K562 (cell line): ENCODE results near the gene BAZ2A. TPM values are rescaled to one million over a fixed set of nuclear protein-coding genes. Genes with fewer than 3 reads are reported as not detected.

Experiments used
- ATAC-seq: fragments of 200-7000 bp; cut with Tn5 transposase; 3 replicates; pipeline ENCODE4 v1.9.1; 2020; ENCODE audit warnings: moderate library complexity
- BruUV-seq: library from RNA; stranded (reverse); fragments of 400-500 nt; replicated peaks from 2 replicates; lab custom pipeline; 2021; lab: Mats Ljungman, UMichigan
- CTCF ChIA-PET: fragments of 300-600 bp; formaldehyde crosslinking; extraction: SDS; loops from one replicate; lab custom pipeline; 2021; ENCODE audit warnings: low intra/inter-chr PET ratio; lab: Yijun Ruan, JAX
- POLR2A ChIA-PET: fragments of 300-600, 350-650 bp; sonication (Branson Sonifier 250); formaldehyde crosslinking; extraction: SDS; loops from one replicate; lab custom pipeline; 2021; ENCODE audit warnings: antibody characterized with exemption, inconsistent platforms; lab: Yijun Ruan, JAX
- DNase-seq, 4 experiments: peaks; one replicate each; pipeline versions ENCODE4 v3.0.0 to v3.0.0-alpha.2; 2011 to 2018; ENCODE audit warnings: low spot score in 3 of 4, mixed read lengths in 3 of 4; ENCODE audit errors: extremely low read depth in 1 of 4
- FAIRE-seq: peaks from 2 replicates; lab custom pipeline; 2011; peaks lifted over from hg19 to GRCh38; lab: Jason Lieb, UNC
- H2AFZ ChIP-seq: 2 replicates; pipeline ENCODE4 v1.6.0; 2011; ENCODE audit warnings: low read depth, low read length, control low read depth, inconsistent platforms
- H3K27ac ChIP-seq: fragments of 200-600 bp; 3 replicates; pipeline ENCODE4 v1.8.0; 2011; ENCODE audit warnings: low read depth, mild to moderate bottlenecking, control low read depth, inconsistent platforms, low read length, moderate library complexity, mixed read lengths; ENCODE audit errors: extremely low read depth
- H3K27me3 ChIP-seq, 2 experiments: fragments of 300-600 bp in 1 of 2; 2 replicates in 1 of 2; 3 replicates in 1 of 2; pipeline versions ENCODE4 v1.6.0 to v1.8.0; 2011; ENCODE audit warnings: inconsistent platforms in 2 of 2, low read length in 2 of 2, mild to moderate bottlenecking in 1 of 2, mixed read lengths in 1 of 2, moderate library complexity in 1 of 2; ENCODE audit not compliant: control insufficient read depth in 2 of 2, insufficient read depth in 2 of 2
- H3K36me3 ChIP-seq: fragments of 300-600 bp; 3 replicates; pipeline ENCODE4 v1.8.0; 2011; ENCODE audit warnings: mild to moderate bottlenecking, low read length, inconsistent platforms; ENCODE audit not compliant: control insufficient read depth, insufficient read depth
- H3K4me1 ChIP-seq, 2 experiments: fragments of 200-600 bp in 1 of 2; replicated peaks in 1 of 2; 2 replicates in 1 of 2; 3 replicates in 1 of 2; pipeline versions ENCODE4 v1.5.1 to v1.8.0; 2011; ENCODE audit warnings: inconsistent platforms in 2 of 2, low read length in 2 of 2, mild to moderate bottlenecking in 1 of 2, mixed read lengths in 1 of 2, moderate library complexity in 1 of 2; ENCODE audit not compliant: control insufficient read depth in 2 of 2, insufficient read depth in 2 of 2
- H3K4me2 ChIP-seq: 2 replicates; pipeline ENCODE4 v1.6.1; 2011; ENCODE audit warnings: low read length, control low read depth, inconsistent platforms, mixed read lengths; ENCODE audit not compliant: insufficient read depth
- H3K4me3 ChIP-seq: fragments of 200-600 bp; sonication (generic), shearing (Covaris generic); 2 replicates; pipeline ENCODE4 v1.5.1; 2016; ENCODE audit warnings: control low read depth, inconsistent platforms
- H3K79me2 ChIP-seq: fragments of 200-600 bp; 3 replicates; pipeline ENCODE4 v1.8.0; 2011; ENCODE audit warnings: low read length, inconsistent platforms; ENCODE audit not compliant: control insufficient read depth, insufficient read depth
- H3K9ac ChIP-seq, 2 experiments: 2 replicates each; pipeline versions ENCODE4 v1.6.0 to v1.6.1; 2011; ENCODE audit warnings: low read depth in 2 of 2, low read length in 2 of 2, control low read depth in 1 of 2, inconsistent platforms in 1 of 2, mild to moderate bottlenecking in 1 of 2, mixed read lengths in 1 of 2; ENCODE audit not compliant: insufficient read depth in 1 of 2
- H3K9me1 ChIP-seq: one replicate; pipeline ENCODE4 v1.6.0; 2011; ENCODE audit warnings: inconsistent platforms, mild to moderate bottlenecking, low read length, moderate library complexity; ENCODE audit not compliant: control insufficient read depth, insufficient read depth
- H3K9me3 ChIP-seq: replicated peaks from 2 replicates; pipeline ENCODE4 v1.5.1; 2011; ENCODE audit warnings: low read depth, low read length, inconsistent platforms; ENCODE audit not compliant: control insufficient read depth, insufficient read depth
- H4K20me1 ChIP-seq: replicated peaks from 2 replicates; pipeline ENCODE4 v1.6.1; 2011; ENCODE audit warnings: low read length, inconsistent platforms, mixed read lengths; ENCODE audit not compliant: control insufficient read depth, insufficient read depth
- CHAMP1 ChIP-seq: fragments of 450-650 bp; IDR thresholded peaks from 2 replicates; pipeline ENCODE4 v1.6.1; 2016; ENCODE audit warnings: mild to moderate bottlenecking
- E2F5 ChIP-seq: sonication (generic); formaldehyde crosslinking; IDR thresholded peaks from 2 replicates; pipeline ENCODE4 v1.8.0; 2022; ENCODE audit warnings: mild to moderate bottlenecking, missing genetic modification reagents
- ETS2 ChIP-seq: IDR thresholded peaks from 2 replicates; pipeline ENCODE4 v1.6.1; 2016; ENCODE audit warnings: borderline replicate concordance, missing genetic modification characterization, mild to moderate bottlenecking, moderate library complexity, missing compliant biosample characterization; ENCODE audit not compliant: poor library complexity, severe bottlenecking
- MAFF ChIP-seq: IDR thresholded peaks from 2 replicates; pipeline ENCODE4 v1.6.1; 2012; ENCODE audit warnings: low read length, improper control_type of control experiment
- NELFE ChIP-seq: IDR thresholded peaks from 2 replicates; pipeline ENCODE4 v1.6.1; 2011; ENCODE audit warnings: mild to moderate bottlenecking; ENCODE audit not compliant: insufficient read depth, insufficient read length
- RCOR1 ChIP-seq, 2 experiments: IDR thresholded peaks; 2 replicates each; pipeline ENCODE4 v1.6.1; 2012; ENCODE audit warnings: low read depth in 2 of 2, low read length in 2 of 2, borderline replicate concordance in 1 of 2, improper control_type of control experiment in 1 of 2
- SAFB ChIP-seq: fragments of 200-400 bp; formaldehyde crosslinking; IDR thresholded peaks from 2 replicates; pipeline ENCODE4 v1.6.1; 2017; ENCODE audit warnings: low read depth, low read length, borderline replicate concordance
- SRF ChIP-seq, 2 experiments: fragments of 250-450, 450-650 bp in 1 of 2; sonication (Bioruptor Pico) in 1 of 2; sonication (generic) in 1 of 2; formaldehyde crosslinking; IDR thresholded peaks; 2 replicates each; pipeline versions ENCODE4 v1.5.0 to v1.5.1; 2020 to 2022; ENCODE audit warnings: mild to moderate bottlenecking in 1 of 2, missing genetic modification reagents in 1 of 2
- XRCC5 ChIP-seq: fragments of 200-400 bp; formaldehyde crosslinking; IDR thresholded peaks from 2 replicates; pipeline ENCODE4 v1.6.1; 2017; ENCODE audit warnings: low read depth, mild to moderate bottlenecking, low read length
- ZFPM2 ChIP-seq: fragments of 250-450 bp; sonication (Bioruptor Pico); IDR thresholded peaks from 2 replicates; pipeline ENCODE4 v1.5.1; 2022; ENCODE audit warnings: mild to moderate bottlenecking
- ZNF668 ChIP-seq: fragments of 250-450 bp; sonication (Bioruptor Pico); IDR thresholded peaks from 2 replicates; pipeline ENCODE4 v1.8.0; 2022; ENCODE audit warnings: mild to moderate bottlenecking, inconsistent platforms
- ZZZ3 ChIP-seq: fragments of 450-650 bp; IDR thresholded peaks from 2 replicates; pipeline ENCODE4 v1.6.1; 2016; ENCODE audit warnings: antibody characterized with exemption, mild to moderate bottlenecking, moderate library complexity
- WGBS: fragments of 100-300 bp; shearing (Covaris generic); methylation state at CpG from one replicate; pipeline ENCODE4 v1.1.6; 2016; ENCODE audit warnings: low coverage, mixed read lengths; ENCODE audit not compliant: insufficient coverage; ENCODE audit errors: missing lambda C conversion rate; 5-methylcytosine and 5-hydroxymethylcytosine counted together
- in situ Hi-C: fragments of 300-500 bp; cut with MboI; formaldehyde crosslinking; loops from 4 replicates; pipeline ENCODE4 v1.15.0; 2018; ENCODE audit warnings: inconsistent platforms, mixed read lengths
- intact Hi-C: fragments of 100-400 bp; cut with micrococcal nuclease; formaldehyde crosslinking; loops from 2 replicates; pipeline ENCODE4 v1.14.2; 2022
- polyA plus RNA-seq, 8 experiments: library from polyadenylated mRNA; depleted of rRNA in 4 of 8; stranded (reverse) in 5 of 8; unstranded in 3 of 8; fragments of >200 nt; fragmentation: Nextera tagmentation in 2 of 8; fragmentation: Illumina TruSeq in 1 of 8; extraction: Ambion mirVana in 2 of 8; extraction: Trizol in 1 of 8; gene quantifications; 2 replicates each; pipeline versions ENCODE4 v1.2.1 to v1.2.3, GENCODE V29; 2011 to 2014; ENCODE audit warnings: inconsistent platforms in 1 of 8, missing spikeins in 1 of 8
- total RNA-seq, 7 experiments: library from RNA; depleted of rRNA in 6 of 7; stranded (reverse); fragments of >200 nt in 6 of 7; fragmentation: Illumina TruSeq in 2 of 7; extraction: Trizol in 2 of 7; gene quantifications; 2 replicates each; pipeline versions ENCODE4 v1.2.1 to v1.2.3, GENCODE V29; 2011 to 2021; ENCODE audit warnings: low replicate concordance in 1 of 7

Gene BAZ2A
- total and polyA plus RNA-seq, 9 of the 15 experiments (the other 6 are each of a cell fraction or from before 2014, with no cell fraction given): 4.5 to 86.4 (median 26.2) TPM

- H3K4me2 ChIP-seq: no peak overlapping the region
- intact Hi-C loops (loop anchor here (1.0 kb wide), 2 partner anchors 76 to 396 kb away; no protein-coding TSS in a partner anchor), in situ Hi-C loops (no loop called here)
- H3K9me1 ChIP-seq: no peaks in the 10 kb centered on the region
- CTCF ChIA-PET: interaction anchor here (0.8 to 1.5 kb wide), 3 partner anchors 73 to 397 kb away, joined by 3 to 10 read pairs (median 3); no protein-coding TSS in a partner anchor
- DNase-seq: no peak
- H3K9me3 ChIP-seq: no peaks in the 10 kb centered on the region
- H2AFZ ChIP-seq: no peak overlapping the region
- POLR2A ChIA-PET: interaction anchor here (0.7 to 1.7 kb wide), 3 partner anchors 12 to 312 kb away, joined by 3 to 5 read pairs (median 3); no protein-coding TSS in a partner anchor
- H3K36me3 ChIP-seq: no peaks in the 10 kb centered on the region; the same call in 2 of the 3 replicates
- H3K4me3 ChIP-seq: no peak overlapping the region
- ATAC-seq: no peak
- TF ChIP-seq SAFB: no peak
- TF ChIP-seq ZZZ3: no peak
- TF ChIP-seq ZNF668: no peak
- TF ChIP-seq ETS2: no peak
- no peak for TF ChIP-seq NELFE
- TF ChIP-seq CHAMP1: no peak
- TF ChIP-seq SRF (CRISPR knock-in tag; IDR thresholded peaks at IDR 0.05): no peak
- TF ChIP-seq XRCC5: no peak
- no peak for TF ChIP-seq MAFF
- no peak for TF ChIP-seq ZFPM2
- no peak for TF ChIP-seq RCOR1 (IDR thresholded peaks at IDR 0.05; ENCODE audit: borderline replicate concordance in 1 of 2, low read depth in 2 of 2, low read length in 2 of 2)
- no peak for TF ChIP-seq E2F5
- H4K20me1 ChIP-seq: no peaks in the 10 kb centered on the region; the same call in 1 of the 2 replicates
- no TSS peak for BruUV-seq
- H3K4me1 ChIP-seq: peaks cover 0 to 2% of the 10 kb centered on the region in 2 experiments; a peak in 1 of 5 replicates
- H3K9ac ChIP-seq: no peak overlapping the region; a peak in 1 of 4 replicates
- H3K27me3 ChIP-seq: 0 out of 5 replicates have a peak, but pooled peaks cover 0 to 5% of the 10 kb centered on the region in 2 experiments
- 46% methylated on average over 1 of the region's 1 CpG for whole genome bisulfite sequencing
- no peak overlapping the region for H3K27ac ChIP-seq
- no peak for FAIRE-seq
- no peaks in the 10 kb centered on the region for H3K79me2 ChIP-seq
Measured at GRCh38 chr12:56589783-56590182, 40.3 kb downstream of the BAZ2A start.
